GM19023 (cell line): Measurements from ENCODE around the gene DDRGK1.

Source experiments
- ATAC-seq: cut with Tn5 transposase; IDR thresholded peaks from one replicate; pipeline ENCODE4 v1.9.1; 2021; ENCODE audit warnings: mild to moderate bottlenecking, moderate library complexity; ENCODE audit not compliant: unreplicated experiment

The DDRGK1 gene

GRCh38 chr20:3235666-3236324, 31.3 kb upstream of the DDRGK1 start:
- no peak for ATAC-seq

- ATAC-seq: no peak
Measured at GRCh38 chr20:3233991-3234498, 29.6 kb upstream of the DDRGK1 start.

GRCh38 chr20:3233131-3233990, 28.9 kb upstream of the DDRGK1 start:
- ATAC-seq: no peak

GRCh38 chr20:3231889-3232588, 27.6 kb upstream of the DDRGK1 start:
- no peak for ATAC-seq

DNA sequence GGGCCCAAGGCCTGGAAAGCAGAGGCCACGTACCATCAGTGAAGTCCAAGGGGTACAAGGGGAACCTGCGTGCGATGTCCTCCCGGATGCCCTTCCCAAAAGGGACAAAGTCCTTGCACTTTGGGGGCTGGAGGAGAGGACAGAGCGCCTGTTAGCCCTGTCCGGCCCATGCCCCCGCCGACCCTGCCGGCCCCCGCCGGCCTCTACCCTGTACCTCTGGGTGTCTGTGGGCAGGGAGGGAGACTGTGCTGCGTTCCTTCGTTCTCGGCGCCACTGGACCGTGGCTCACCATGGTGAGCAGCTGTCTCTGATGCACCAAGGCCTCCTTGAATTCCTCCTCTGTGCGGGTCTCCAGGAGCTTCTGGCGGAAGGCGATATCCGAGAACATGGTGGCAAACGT, 26.6 kb upstream of the DDRGK1 start:
- no peak for ATAC-seq

DNA sequence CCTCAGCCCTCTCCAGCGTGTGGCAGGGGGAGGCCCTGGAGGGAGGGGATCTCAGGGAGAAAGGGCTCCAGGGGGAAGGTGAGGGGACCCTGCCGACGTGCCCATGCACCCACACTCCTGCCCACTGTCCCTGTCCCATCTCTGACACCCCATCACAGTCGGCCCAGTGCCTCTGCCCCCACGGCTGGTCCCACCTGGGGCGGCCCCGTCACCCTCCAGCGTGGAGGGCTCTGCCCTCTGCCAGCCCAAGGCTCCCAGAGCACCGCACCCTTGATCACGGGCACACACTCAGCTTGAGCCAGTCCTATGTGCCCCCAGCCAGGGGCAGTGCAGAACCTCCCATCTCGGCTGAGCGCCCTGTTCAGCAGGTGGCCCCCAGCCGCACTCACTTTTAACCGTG, 25.3 kb upstream of the DDRGK1 start:
- no peak for ATAC-seq

- ATAC-seq: no peak
Measured at GRCh38 chr20:3229158-3229557, 24.7 kb upstream of the DDRGK1 start.

GRCh38 chr20:3228750-3229032, 24.2 kb upstream of the DDRGK1 start:
- ATAC-seq: no peak

DNA sequence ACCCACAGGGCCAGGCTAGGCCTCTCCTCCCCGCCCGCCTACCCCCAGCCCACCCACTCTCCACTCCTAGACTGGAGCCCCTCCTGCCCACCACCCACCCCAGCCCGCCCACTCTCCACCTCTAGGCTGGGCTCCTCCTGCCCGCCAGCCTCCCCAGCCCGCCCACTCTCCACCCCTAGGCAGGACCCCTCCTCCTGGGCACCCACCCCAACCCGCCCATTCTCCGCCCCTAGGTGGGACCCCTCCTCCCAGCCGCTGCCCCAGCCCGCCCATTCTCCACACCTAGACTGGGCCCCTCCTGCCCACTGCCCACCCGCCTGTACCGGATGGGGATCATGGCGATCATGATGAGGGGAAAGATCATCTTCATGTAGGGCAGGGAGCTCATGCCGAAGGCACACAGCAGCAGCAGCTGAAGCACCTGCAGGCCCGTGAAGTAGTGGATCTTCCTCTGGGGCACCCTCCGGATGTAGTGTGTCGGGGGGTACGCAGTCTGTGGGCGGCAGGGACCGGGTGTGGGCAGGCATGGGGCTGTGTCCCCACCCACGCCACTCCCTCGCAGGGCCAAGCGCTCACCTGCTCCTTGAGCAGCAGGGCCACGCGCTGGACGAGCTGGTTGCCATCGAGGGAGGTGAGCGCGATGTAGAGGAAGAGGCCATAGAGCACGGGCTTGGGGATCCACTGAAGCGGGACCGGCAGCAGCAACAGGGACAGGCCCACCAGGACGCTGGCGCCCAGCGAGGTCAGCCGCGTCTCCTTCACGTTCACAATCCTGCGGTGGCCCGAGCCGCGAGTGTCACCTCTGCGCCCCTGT, 23.7 kb upstream of the DDRGK1 start:
- ATAC-seq: no peak

DNA sequence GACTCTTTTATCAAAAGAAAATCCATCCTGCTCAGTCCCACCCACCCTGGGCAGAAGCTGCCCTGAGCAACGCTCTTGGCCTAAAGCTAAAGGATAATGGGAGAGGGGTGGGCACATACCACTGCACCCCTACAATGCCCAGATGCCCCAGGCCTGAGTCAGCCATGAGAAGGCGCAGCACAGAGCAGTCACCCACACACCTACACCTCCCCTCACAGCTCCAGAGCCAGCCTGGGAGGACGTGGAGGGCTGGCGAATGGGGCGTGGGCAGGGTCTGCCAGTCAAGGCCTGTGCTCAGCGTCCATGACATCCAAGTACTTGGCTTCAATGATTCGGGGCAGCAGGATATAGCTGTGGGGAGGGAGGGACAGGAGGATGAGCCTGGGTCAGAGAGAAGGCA, 23.0 kb upstream of the DDRGK1 start:
- no peak for ATAC-seq

DNA sequence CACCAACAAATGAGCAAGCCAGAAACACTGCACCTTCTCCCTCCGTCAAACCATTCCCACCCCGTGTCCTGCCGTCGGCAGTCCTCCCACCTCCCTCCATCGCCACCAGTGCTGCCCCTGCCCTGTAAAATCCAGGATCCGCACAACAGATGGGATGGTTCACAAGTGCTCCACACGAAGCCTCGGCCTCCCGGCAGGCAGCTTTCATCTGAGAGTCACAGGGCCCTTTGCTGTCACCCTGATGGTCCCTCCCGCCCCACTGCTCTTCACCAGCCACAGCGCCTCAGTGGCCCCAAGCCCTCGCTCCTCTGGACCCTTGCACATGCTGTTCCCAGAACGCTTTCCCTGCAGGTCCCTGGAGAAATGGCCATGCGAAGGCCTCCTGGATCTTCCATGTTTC, 22.4 kb upstream of the DDRGK1 start:
- ATAC-seq: no peak

DNA sequence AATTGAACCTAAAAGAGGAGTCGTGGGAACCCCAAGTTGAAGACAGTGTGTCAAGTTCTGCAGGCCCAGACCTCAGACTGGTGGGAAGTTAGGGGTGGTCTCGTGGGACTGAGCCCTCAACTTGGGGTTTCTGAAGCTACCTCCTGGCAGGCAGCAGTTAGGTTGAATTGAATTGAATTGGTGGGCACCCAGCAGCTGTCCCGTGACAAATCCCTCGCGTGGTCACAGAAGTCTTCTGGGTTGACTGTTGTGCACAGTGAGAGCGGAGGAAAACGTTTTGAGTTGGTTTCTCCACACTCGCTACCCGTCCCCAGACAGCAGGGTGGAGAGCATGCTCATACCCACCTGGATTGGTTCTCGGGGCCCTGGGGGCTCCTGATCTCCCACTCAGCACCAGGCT, 21.6 kb upstream of the DDRGK1 start:
- no peak for ATAC-seq

GRCh38 chr20:3224681-3225421, 20.4 kb upstream of the DDRGK1 start:
- ATAC-seq: no peak

DNA sequence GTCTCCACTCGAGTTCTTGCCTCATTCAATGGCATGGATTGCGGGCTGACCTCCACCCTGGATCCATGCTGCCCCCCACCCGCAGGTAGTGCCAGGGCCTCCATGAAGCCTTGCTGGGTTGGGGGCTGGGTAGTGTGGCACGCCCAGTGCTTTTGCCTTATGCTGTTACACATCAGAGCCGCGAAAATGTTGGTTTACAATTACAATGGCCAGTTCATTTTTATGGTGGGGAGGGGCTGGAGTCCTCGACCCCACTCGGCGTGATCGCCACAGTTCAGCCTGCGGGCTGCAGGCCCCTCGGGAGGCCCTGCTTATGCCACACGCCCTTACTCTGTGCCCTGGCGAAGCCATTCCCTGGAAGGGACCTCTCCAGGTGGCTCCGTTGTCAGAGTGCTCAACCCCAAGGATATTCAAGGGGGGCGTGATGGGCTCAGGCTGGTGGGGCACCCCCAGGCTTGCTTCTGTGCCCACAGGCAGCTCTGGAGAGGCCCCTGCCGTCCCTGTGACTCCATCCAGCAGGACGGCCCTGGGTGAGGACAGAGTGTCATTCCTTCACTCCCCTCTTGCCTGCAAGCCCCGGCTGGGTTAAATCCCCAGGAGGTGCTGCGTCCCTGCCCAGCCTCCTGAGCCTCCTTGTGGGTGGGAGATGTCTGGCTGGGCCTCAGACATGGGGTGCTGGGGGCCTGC, 19.7 kb upstream of the DDRGK1 start:
- ATAC-seq: no peak

DNA sequence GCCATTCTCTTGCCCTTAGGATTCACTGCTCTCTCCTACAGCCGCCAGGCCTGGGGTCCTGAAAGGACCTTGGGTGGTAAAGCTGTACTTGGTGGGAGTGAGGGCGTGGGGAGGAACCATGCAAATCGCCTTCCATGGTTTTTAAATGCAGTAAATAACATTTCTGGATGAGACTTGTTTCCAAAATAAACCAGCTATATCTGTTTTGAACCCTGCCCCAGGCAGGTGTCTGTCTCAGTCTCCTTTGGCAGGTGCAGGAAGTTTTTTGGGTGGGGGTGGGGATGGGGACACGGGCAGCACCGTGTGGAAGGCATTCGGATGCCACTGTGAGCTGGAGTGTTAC, 19.1 kb upstream of the DDRGK1 start:
- no peak for ATAC-seq

DNA sequence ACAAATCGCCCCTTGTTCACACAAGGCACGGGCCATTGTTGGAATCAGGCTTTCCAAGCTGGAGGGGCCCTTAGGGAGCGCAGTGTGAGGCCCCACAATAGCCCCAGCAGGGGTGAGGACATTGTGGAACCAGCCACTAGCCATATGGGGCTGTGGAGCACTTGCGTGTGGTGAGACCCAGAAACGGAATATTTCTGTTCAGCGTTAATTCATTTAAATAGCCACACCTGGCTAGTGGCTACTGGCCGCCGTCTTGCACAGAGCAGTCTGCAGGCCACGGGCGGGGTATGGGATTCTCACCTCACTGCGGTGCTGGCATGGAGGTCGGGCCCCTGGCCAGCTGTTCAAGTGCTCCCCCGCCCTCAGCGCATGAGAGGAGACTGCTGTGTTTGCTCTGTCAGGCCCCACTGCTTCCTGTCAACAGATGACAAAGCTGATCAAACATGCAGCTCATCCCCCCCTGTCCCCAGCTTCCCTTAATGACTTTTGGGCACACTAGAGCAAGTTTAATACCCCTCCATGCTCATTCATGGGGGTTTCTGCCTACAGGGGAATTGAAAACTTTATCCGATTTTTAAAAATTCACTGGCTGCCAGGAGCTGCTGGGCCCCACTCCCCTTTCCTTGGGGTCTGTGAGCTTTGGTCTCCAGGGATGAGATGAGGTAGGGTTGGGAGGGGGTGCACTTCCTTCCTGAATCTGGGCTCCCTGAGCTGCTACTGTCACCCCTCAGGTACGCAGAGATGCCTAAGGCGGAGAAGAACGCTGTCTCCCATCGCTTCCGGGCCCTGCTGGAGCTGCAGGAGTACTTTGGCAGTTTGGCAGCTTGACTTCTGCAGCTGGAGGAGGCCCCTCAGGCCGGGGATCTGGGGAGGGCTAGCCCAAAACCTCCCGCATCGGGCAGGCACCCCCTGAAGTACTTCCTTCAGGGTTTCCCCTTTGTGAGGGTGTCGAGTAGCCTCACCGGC, 18.4 kb upstream of the DDRGK1 start:
- peak; percentile 59 for ATAC-seq

GRCh38 chr20:3221398-3222226, 17.1 kb upstream of the DDRGK1 start:
- ATAC-seq: no peak
